NCI-H1105 treated with DMSO at 0.1 percent for 48 hours (cell line): Measurements from ENCODE around the gene NAV2.
"Not testable (repeated sequence)": the region's sequence is repeated elsewhere in the genome, so short reads cannot be mapped to it uniquely, and the experiment has no call there.

Source experiments
- DNase-seq: peaks from one replicate; lab custom pipeline; 2025; lab: John Stamatoyannopoulos, UW

Gene NAV2

GRCh38 chr11:19952116-19952605 lies 239.5 kb downstream of the NAV2 start:
- no peak for DNase-seq

DNA sequence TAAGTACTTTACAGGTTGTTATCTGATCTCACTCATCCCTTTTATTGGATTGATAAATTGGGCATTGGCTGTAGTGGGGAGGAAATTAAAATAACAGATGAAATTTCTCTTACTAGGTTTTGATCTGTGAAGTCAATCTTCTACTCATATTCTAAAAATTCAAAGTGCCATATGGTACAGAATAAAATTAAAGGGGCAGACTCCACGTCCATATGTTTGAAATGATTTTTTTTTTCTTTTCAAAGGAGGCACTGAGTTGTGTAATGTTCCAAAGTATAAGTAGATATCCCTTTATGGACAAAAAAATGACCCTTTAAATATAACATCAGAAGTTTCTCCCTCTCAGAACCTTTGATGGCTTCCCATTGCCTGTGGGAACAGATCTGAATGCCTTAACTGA lies 240.3 kb downstream of the NAV2 start:
- no peak for DNase-seq

- no peak for DNase-seq
These were observed 240.7 kb downstream of the NAV2 start for GRCh38 chr11:19953336-19953735.

DNA sequence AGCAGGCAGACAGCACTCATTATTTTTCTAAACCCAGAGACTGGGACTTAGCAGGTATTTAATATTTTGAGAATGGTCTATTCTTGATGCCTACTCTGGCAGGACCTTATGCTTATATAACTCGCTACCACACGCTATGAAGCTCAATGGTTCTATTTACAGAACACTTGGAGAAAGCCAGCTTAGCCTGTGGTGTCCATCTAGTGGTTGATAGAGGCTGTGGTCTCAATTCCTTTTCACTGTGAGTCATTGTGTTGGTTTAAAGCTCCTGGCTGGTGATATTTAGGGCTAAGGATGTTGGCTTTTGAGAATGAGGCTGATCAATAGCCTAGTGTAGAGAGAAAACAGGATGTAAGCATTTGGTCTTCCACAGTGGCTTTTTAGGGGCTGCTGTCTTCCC lies 241.3 kb downstream of the NAV2 start:
- DNase-seq = no peak

DNA sequence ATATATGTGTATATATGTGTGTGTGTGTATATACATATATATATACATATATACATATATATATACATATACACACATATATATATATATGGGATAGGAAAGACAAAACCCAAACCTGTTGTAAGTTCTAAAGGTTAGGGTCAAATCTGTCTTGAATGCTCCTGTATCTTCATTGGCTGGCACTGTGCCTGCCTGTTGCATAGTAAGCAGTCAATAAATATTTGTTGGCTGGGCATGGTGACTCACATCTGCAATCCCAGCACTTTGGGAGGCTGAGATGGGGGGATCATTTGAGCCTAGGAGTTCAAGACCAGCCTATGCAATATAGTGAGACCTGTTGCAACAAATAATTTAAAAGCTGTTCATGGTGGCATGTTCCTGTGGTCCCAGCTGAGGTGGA lies 242.3 kb downstream of the NAV2 start:
- no peak for DNase-seq

DNA sequence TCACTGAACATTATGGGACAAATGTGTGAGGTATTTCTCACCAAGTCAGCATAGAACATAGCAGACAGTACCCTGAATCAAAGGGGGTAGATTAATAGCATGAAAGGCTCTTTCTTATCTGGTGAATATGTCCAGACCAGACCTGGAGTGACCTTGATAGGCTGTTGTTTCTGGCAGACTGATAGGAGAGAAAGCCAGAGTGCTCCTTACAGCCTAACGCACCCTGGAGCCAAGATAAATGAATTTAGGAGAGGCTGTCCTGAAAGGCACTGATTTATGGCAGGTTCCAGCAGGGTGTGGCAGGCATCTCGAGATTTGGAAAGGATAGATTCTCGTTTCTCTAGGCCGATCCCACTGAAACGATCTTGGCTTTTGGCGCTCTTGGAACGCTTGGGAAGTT lies 243.0 kb downstream of the NAV2 start:
- no peak for DNase-seq

- DNase-seq = no peak
These were observed 243.6 kb downstream of the NAV2 start for GRCh38 chr11:19956228-19956627.

DNA sequence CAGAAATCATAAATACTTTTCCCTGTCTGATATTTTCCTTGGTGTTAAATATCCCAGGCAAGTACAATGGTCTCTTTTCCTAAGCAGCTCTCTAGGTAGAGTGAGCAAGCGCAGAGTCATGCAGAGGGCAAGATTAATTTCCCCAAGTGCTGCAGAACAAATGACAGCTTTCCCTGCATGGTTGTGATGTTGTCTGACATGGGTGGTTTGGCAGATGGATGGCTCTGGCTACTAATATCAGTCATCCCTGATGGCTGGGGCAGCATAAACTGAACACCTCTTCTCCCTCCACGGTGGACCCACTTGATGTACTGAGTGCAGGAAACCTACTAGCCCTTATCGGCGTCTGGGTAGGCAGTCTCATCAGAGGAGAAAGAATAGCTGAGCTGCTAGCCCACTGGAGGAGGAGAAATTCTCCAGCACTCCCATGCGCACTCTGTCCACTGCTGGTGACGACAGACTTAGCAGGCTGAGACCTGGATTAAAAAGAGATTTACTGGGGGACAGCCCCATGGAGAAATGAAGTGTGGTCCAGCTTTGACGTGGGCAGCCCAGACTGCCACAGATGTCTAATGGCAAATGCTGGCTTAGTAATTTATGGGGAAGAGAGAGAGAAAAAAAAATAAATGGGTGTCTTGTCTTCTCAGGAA lies 244.8 kb downstream of the NAV2 start:
- no peak for DNase-seq

DNA sequence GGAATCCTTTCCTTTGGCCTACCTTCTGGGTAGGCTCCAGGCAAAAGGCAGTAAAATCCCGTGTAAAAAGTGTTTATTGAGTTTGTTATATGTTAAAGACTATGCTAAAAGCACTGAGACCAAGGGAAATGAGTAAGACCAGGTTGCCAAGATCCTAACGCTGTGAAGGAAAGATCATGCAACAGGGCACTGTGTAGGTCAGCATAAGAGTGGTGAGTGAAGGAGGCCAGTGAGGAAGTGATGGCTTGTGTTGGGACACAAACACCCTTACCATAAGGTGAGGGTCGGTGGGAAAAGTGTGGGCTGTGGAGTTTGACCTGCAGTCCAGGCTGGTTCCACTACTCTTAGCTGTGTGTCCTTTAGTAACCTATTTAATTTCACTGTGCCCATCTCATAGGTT lies 245.6 kb downstream of the NAV2 start:
- DNase-seq = no peak

- DNase-seq = no peak
These were observed 246.6 kb downstream of the NAV2 start for GRCh38 chr11:19959210-19959609.

- DNase-seq = no peak
These were observed 247.0 kb downstream of the NAV2 start for GRCh38 chr11:19959648-19960059.

- not testable (repeated sequence) for DNase-seq
These were observed 247.8 kb downstream of the NAV2 start for GRCh38 chr11:19960410-19960809.

DNA sequence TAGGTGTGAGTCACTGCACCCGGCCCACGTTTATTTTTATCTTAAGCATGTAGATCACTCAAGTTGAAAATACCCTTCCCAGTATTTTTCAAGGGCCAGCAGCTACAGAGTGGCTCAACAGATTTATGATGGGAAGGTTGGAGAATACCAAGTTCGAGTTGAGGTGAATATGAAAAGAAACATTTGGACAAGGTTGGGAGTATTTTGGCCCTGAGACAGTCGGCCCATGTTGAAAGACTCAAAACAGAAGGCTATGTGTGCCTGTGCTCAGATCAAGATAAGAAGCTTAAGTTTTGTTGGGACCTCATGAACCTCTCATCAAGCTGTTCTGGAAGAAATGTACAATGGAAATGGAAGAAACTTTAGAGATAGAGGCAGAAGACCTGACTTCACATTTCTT lies 248.6 kb downstream of the NAV2 start:
- no peak for DNase-seq

GRCh38 chr11:19962053-19962800 lies 249.6 kb downstream of the NAV2 start:
- no peak for DNase-seq

DNA sequence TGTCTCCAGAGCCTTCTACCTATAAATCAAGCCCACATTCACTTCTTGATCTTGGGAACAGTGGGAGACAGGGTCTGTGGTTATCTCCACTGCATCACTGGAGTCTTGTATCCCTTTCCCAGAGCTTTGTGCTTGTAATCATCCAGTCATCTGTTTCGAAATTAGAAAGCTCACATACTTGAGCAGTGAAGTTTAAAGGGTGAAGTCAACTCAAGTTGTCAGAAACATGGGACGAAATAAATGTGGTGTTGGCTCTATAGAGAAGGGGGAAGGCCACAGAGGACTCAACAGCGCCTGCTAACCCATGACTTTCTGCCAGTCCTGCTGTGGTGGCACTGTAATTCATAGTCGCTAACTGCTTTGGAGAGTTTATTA lies 250.2 kb downstream of the NAV2 start:
- DNase-seq = no peak

- DNase-seq = no peak
These were observed 251.2 kb downstream of the NAV2 start for GRCh38 chr11:19963697-19964387.

DNA sequence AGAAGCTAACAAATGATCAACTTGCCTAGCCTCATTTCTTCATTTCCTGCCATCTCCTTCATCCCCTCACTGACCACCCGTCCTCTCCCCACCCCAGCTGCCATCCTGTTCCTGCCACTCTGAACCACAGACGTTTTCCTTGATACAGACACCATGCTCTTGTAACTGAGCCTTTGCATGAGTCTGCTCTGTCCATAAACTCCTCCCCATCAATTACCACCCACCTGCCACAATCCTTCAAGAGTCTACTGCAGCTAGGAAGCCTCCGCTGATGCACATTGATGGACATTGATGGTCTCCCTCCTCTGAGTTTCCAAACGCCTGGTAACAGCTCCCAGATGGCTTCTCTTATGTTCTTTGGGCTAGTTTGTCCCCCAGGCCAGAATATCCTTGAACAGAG lies 253.8 kb downstream of the NAV2 start:
- no peak for DNase-seq

DNA sequence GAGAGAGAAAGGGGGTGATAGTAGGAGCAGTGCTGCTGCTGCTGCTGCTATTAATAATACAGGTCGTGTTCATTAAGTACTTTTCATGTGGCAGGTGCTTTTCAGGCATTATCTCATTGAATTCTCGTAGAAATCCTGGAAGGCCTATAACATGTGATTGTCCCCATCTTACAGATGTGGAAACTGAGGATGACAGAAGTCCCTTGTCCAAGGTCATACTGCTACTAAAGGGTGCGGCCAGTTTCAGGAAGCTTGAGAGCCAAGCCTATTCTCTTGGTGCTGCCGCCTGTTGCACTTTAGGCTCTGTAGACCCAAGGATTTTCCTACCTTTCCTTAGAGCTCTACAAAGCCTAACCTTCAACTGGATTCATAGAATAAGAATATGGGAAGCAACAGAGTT lies 254.3 kb downstream of the NAV2 start:
- no peak for DNase-seq

DNA sequence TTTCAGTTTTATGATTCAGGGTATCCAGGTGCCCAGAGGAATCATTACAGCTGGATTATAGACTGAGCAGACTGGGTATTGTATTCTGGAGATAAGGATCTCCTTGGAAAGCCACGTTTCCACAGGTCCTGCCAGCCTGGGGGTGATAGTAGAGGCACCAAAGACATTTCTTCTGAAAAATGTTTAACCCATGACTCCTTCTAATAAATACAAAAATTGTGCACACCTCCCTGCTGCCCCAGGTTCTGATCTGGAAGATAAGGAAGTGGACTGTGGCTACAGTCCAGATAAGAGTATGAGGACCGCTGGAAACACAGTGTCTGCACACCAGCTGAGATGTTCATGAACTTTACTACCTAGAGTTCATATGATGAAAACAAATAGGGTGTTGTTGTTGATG lies 255.2 kb downstream of the NAV2 start:
- DNase-seq = no peak

GRCh38 chr11:19968860-19969259 lies 256.2 kb downstream of the NAV2 start:
- DNase-seq = no peak

DNA sequence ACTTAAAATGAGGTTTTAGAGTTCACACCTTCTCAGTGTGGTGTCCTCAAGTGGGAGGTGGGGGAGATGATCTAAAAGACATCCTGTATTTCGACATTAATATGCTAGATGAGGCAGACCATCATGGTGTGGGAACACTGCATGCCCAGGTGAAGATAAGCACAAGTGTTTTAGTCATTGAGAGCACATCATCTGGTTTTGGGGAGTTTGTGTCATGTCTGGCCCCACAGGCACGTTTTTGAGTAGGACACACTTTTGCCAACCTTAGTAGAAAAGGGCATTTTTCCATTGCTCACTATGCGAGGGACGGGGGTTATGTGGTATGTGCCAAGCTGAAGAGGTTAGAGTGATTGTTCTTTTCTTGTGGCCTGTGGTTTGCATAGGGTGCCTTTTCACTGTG lies 258.3 kb downstream of the NAV2 start:
- no peak for DNase-seq

DNA sequence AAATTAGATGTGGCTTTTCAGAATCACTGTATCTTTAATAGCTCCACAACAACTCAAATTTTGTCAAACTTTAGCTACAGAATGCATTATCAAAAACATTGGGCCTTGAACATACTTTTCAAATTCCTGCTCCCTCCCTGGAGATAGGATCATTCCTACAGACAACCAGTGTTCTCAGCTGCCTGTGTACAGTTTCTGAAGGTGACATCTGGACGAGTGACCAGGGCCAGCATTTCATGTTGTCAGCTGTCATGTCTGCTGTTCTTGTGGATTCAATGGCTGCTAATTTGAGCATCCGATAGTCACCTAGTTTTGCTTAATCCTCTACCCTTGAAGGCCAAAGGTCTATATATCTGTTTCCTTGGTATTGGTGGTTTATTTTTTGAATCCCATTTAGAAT lies 259.5 kb downstream of the NAV2 start:
- DNase-seq = no peak

- DNase-seq = no peak
These were observed 260.0 kb downstream of the NAV2 start for GRCh38 chr11:19972651-19973050.
